GM23248 (cell line): ENCODE measurements around the gene TLR2.

Source experiments
- EZH2 ChIP-seq: fragments of 200-600 bp; sonication (generic); IDR thresholded peaks from 2 replicates; pipeline ENCODE4 v1.6.1; 2018; ENCODE audit warnings: antibody characterized with exemption, mild to moderate bottlenecking; ENCODE audit not compliant: insufficient read depth, poor library complexity, severe bottlenecking
- EZH2phosphoT487 ChIP-seq: fragments of 200-600 bp; sonication (generic); IDR thresholded peaks from 2 replicates; pipeline ENCODE4 v1.6.1; 2018; ENCODE audit warnings: antibody characterized with exemption, moderate library complexity, mild to moderate bottlenecking, low read depth; ENCODE audit not compliant: insufficient read depth

- no peak for TF ChIP-seq EZH2
- no peak for TF ChIP-seq EZH2phosphoT487
These were observed 36.1 kb upstream of the TLR2 start for GRCh38 chr4:153647975-153648374.
